Pulmonary artery endothelial cell (primary cell): Measurements from ENCODE around the gene B4GALT3. TPM values are rescaled to one million over a fixed set of nuclear protein-coding genes. Genes with fewer than 3 reads are reported as not detected.

Experiments used
- DNase-seq: peaks from one replicate; pipeline ENCODE4 v3.0.0-alpha.2; 2011; ENCODE audit warnings: low read depth, low spot score
- total RNA-seq: library from RNA; depleted of rRNA; stranded (reverse); fragments of >200 nt; gene quantifications from 2 replicates; pipeline ENCODE4 v1.2.3, GENCODE V29; 2014

Gene B4GALT3
- total RNA-seq, 1 donor from 2014 or later = 24.7 TPM

- no peak for DNase-seq
Measured at GRCh38 chr1:161130266-161130665, 47.0 kb downstream of the B4GALT3 start.

- DNase-seq = no peak
Measured at GRCh38 chr1:161128591-161129420, 48.5 kb downstream of the B4GALT3 start.

GRCh38 chr1:161127649-161128048, 49.7 kb downstream of the B4GALT3 start:
- no peak for DNase-seq

DNA sequence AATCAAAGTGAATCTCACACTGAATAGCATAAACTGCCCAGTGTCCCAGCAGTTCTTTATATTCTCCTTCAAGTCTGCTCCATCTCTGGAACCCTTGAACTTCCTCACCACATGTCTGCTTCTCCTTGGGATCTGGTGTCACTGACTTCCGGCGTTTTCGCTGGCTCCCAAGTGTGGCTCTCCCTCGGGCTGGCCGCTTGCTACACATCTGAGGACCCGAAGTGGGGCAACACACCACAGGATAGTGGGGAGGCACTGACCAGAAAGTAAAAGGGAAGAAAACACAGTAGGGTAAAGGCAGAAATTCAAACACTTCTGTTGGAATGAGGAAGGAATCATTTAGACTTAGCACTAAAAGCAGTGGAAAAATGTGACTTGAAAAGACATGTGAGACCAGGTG, 54.3 kb downstream of the B4GALT3 start:
- no peak for DNase-seq

- DNase-seq = no peak
Measured at GRCh38 chr1:161121834-161122233, 55.5 kb downstream of the B4GALT3 start.

Other genes with a start within 250 kb of the B4GALT3 start
- gene ITLN2, start 222.7 kb downstream of the B4GALT3 start, total RNA-seq = not detected in 2 replicates
- gene F11R, start 156.4 kb downstream of the B4GALT3 start, total RNA-seq = 242 and 246 TPM in 2 replicates
- gene TSTD1, start 138.5 kb downstream of the B4GALT3 start, total RNA-seq = 19.1 and 44.2 TPM in 2 replicates
- gene USF1, start 131.5 kb downstream of the B4GALT3 start, total RNA-seq = 95.7 and 127 TPM in 2 replicates
- gene ARHGAP30, start 107.6 kb downstream of the B4GALT3 start, total RNA-seq = 0.04 TPM in 1 of 2 replicates, not detected in the other
- 0.14 and 0.53 TPM in 2 replicates for gene NECTIN4, start 87.9 kb downstream of the B4GALT3 start, total RNA-seq
- 0.60 and 0.86 TPM in 2 replicates for gene KLHDC9, start 79.1 kb downstream of the B4GALT3 start, total RNA-seq
- 56.3 and 93.2 TPM in 2 replicates for gene PFDN2, start 59.5 kb downstream of the B4GALT3 start, total RNA-seq
- 11.3 and 14.3 TPM in 2 replicates for gene NIT1, start 59.4 kb downstream of the B4GALT3 start, total RNA-seq
- 38.8 and 56.2 TPM in 2 replicates for gene DEDD, start 44.8 kb downstream of the B4GALT3 start, total RNA-seq
- 124 and 130 TPM in 2 replicates for gene UFC1, start 23.5 kb downstream of the B4GALT3 start, total RNA-seq
- 4.6 and 8.3 TPM in 2 replicates for gene USP21, start 18.0 kb downstream of the B4GALT3 start, total RNA-seq
- gene PPOX, start 11.1 kb downstream of the B4GALT3 start, total RNA-seq = 16.0 and 19.1 TPM in 2 replicates
- 26.8 and 43.7 TPM in 2 replicates for gene ADAMTS4, start 21.5 kb upstream of the B4GALT3 start, total RNA-seq
- gene NDUFS2, start 24.9 kb upstream of the B4GALT3 start, total RNA-seq = 200 and 232 TPM in 2 replicates
- 0.26 and 0.49 TPM in 2 replicates for gene FCER1G, start 37.8 kb upstream of the B4GALT3 start, total RNA-seq
- gene APOA2, start 46.1 kb upstream of the B4GALT3 start, total RNA-seq = not detected in 2 replicates
- 20.4 and 29.7 TPM in 2 replicates for gene TOMM40L, start 48.6 kb upstream of the B4GALT3 start, total RNA-seq
- not detected in 2 replicates for gene NR1I3, start 60.7 kb upstream of the B4GALT3 start, total RNA-seq
- not detected in 2 replicates for gene PCP4L1, start 81.2 kb upstream of the B4GALT3 start, total RNA-seq
- 0.95 and 0.99 TPM in 2 replicates for gene MPZ, start 132.5 kb upstream of the B4GALT3 start, total RNA-seq
- 31.2 and 36.0 TPM in 2 replicates for gene SDHC, start 136.9 kb upstream of the B4GALT3 start, total RNA-seq
- gene CFAP126, start 190.4 kb upstream of the B4GALT3 start, total RNA-seq = not detected in 2 replicates